ENCODE measurements around the gene OSTM1. TPM values are rescaled to one million over a fixed set of nuclear protein-coding genes. Genes with fewer than 3 reads are reported as not detected.

The OSTM1 gene
- total and polyA plus RNA-seq, 10 donors = 12.5 to 146 (median 57.0) TPM

DNA sequence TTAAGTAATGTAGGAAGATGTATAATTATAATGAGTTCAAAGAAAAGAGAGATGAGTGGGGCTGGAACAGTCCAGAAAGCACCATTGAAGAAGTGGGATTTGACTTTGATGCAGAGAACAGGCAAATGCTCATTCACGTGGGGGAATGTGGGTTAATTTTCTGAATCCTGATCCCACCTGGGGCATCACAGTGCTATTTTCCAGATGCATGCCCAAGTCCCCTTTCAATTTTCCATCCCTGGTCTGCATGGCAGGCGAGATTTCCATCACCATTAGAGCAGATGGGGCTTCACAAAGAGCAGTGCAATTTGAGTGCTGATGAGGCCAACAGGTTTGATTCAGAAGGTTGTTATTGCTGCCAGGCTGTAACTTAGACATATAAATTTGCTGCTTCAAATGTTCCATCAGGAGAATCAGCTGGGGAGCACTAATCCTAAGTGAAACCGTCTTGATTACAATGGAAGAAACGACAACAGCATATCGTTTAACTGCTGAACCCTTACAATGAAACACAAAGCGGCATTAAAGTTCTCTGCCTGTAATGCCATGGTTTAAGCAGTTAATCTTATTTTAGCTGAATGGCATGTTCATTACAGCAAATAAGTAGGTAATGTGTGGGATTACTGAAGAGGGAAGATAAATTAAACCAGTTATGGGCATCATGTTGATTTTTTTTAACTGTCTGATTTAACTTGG, 45.2 kb downstream of the OSTM1 start:
- Histone ChIP-seq H3K36me3 (peaks cover 0 to 31% (median 0%) of the 10 kb centered on the region in 6 donors), H3K4me3 (no peak overlapping the region), H3K4me1 (no peaks in the 10 kb centered on the region), H3K27me3 (replicated peaks in 1 of 7) (no peaks in the 10 kb centered on the region), H3K9me3 (no peaks in the 10 kb centered on the region), H3K27ac (no peak overlapping the region)
- DNase-seq = no peak
- TF ChIP-seq, protein P1, sequence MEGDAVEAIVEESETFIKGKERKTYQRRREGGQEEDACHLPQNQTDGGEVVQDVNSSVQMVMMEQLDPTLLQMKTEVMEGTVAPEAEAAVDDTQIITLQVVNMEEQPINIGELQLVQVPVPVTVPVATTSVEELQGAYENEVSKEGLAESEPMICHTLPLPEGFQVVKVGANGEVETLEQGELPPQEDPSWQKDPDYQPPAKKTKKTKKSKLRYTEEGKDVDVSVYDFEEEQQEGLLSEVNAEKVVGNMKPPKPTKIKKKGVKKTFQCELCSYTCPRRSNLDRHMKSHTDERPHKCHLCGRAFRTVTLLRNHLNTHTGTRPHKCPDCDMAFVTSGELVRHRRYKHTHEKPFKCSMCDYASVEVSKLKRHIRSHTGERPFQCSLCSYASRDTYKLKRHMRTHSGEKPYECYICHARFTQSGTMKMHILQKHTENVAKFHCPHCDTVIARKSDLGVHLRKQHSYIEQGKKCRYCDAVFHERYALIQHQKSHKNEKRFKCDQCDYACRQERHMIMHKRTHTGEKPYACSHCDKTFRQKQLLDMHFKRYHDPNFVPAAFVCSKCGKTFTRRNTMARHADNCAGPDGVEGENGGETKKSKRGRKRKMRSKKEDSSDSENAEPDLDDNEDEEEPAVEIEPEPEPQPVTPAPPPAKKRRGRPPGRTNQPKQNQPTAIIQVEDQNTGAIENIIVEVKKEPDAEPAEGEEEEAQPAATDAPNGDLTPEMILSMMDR (IDR thresholded peaks at IDR 0.05 in 8 of 11, conservative IDR thresholded peaks at IDR 0.05 in 3 of 11) = no peak
- TF ChIP-seq POLR2AphosphoS5 (IDR thresholded peaks at IDR 0.05) (no peak), POLR2A (IDR thresholded peaks at IDR 0.05) (no peak)
- 86 to 94% (median 94%) methylated on average over 6 of the region's 6 CpGs for WGBS, 5 donors
- intact Hi-C loops (cut with DNase I; ENCODE audit: low total_unique reads) = no loop called here

DNA sequence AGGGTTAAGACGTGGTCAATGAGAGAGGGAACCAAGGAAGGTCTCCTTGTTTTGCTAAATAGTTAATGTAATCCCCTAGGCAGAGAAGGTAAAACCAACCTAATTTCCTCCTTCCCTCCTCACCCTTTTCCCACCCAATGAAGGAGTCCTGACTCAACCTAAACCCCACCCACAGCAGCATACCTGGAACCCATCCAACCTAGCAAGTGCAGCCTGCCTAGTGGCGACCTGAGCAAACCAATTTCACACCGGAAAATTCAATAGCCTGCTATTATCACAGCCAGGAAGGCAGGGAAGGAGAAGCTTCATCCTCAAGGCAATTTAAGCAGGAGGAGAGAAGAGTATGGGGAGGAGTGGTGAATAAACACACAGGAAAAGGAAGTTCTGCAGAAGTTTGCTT, 46.9 kb downstream of the OSTM1 start:
- 65 to 80% (median 70%) methylated on average over 3 of the region's 3 CpGs for WGBS, 5 donors

DNA sequence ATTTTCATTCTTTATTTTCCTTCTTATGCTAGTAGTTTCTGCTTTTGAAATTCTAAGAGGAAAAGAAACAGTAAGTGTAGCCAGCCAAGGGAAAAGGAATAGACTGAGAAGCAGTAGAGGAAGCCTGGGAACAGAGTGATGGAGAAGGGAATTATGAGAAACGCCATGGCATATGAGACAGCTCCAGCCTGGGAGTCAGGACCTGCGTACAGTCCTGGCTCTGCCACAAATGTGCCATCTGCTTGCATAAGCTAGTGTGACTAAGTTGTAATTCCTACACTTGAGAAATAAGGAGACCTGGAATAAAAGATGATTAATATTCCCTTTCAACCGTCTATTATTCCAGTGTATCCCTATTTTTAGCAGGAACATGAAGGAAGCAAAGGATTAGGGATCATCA, 47.5 kb downstream of the OSTM1 start:
- TF ChIP-seq POLR2A (IDR thresholded peaks at IDR 0.05) (no peak), POLR2AphosphoS5 (IDR thresholded peaks at IDR 0.05) (no peak)
- TF ChIP-seq, protein P1 (IDR thresholded peaks at IDR 0.05 in 8 of 11, conservative IDR thresholded peaks at IDR 0.05 in 3 of 11) = no peak

More for the DNA sequence above, 46.9 kb downstream of the OSTM1 start:
- Histone ChIP-seq H3K4me3 (no peak overlapping the region), H3K27ac (no peak overlapping the region), H3K9me3 (no peaks in the 10 kb centered on the region), H3K36me3 (peaks cover 0 to 14% (median 0%) of the 10 kb centered on the region in 6 donors), H3K27me3 (replicated peaks in 1 of 7) (no peaks in the 10 kb centered on the region), H3K4me1 (no peaks in the 10 kb centered on the region)
- no peak for TF ChIP-seq POLR2A (IDR thresholded peaks at IDR 0.05)
- TF ChIP-seq, protein P1 (IDR thresholded peaks at IDR 0.05 in 8 of 11, conservative IDR thresholded peaks at IDR 0.05 in 3 of 11) = no peak
- TF ChIP-seq POLR2AphosphoS5 (IDR thresholded peaks at IDR 0.05) = no peak
- intact Hi-C loops (cut with DNase I; ENCODE audit: low total_unique reads) = no loop called here
- DNase-seq = no peak

DNA sequence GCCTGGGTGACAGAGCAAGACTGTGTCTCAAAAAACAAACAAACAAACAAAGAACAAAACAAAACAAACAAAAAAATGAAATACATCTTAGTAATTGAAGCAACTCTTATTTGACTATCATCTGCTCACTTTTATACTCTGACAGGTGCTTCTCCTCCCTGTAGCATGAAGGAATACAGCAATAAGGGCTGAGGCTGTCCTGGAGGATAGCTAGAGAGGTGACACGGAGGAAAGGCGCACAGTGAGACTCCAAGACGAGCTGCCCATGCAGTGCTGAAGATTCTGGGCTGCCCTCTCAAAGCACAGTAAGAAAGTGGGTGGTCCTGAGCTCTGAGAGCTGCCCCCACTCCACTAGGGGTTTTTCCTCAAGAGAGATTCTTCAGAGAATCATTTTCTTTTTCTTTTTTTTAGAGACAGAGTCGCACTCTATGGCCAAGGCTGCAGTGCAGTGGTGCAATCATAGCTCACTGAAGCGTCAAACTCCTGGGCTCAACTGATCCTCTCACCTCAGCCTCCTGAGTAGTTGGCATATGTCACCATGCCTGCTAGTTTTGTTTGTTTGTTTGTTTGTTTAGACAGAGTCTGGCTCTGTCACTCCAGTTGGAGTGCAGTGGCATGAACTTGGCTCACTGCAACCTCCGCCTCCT, 50.0 kb downstream of the OSTM1 start:
- Histone ChIP-seq H3K27ac (no peak overlapping the region), H3K9me3 (no peaks in the 10 kb centered on the region), H3K4me1 (no peaks in the 10 kb centered on the region), H3K36me3 (no peaks in the 10 kb centered on the region), H3K4me3 (no peak overlapping the region), H3K27me3 (replicated peaks in 1 of 7) (no peaks in the 10 kb centered on the region)
- DNase-seq = no peak
- TF ChIP-seq, protein P1 (IDR thresholded peaks at IDR 0.05 in 8 of 11, conservative IDR thresholded peaks at IDR 0.05 in 3 of 11) = no peak
- TF ChIP-seq POLR2A (IDR thresholded peaks at IDR 0.05) (no peak), POLR2AphosphoS5 (IDR thresholded peaks at IDR 0.05) (no peak)
- WGBS, 5 donors = 88 to 99% (median 92%) methylated on average over 6 of the region's 6 CpGs
- intact Hi-C loops (cut with DNase I; ENCODE audit: low total_unique reads) = no loop called here

More for the DNA sequence above, 47.5 kb downstream of the OSTM1 start:
- Histone ChIP-seq H3K27me3 (replicated peaks in 1 of 7) (no peaks in the 10 kb centered on the region), H3K27ac (no peak overlapping the region), H3K36me3 (peaks cover 0 to 8% (median 0%) of the 10 kb centered on the region in 6 donors), H3K9me3 (no peaks in the 10 kb centered on the region), H3K4me3 (no peak overlapping the region), H3K4me1 (no peaks in the 10 kb centered on the region)
- intact Hi-C loops (cut with DNase I; ENCODE audit: low total_unique reads) = no loop called here
- DNase-seq = no peak
- 80 to 90% (median 88%) methylated on average over 3 of the region's 3 CpGs for WGBS, 5 donors
